ENCODE results near the gene PCYOX1L.

The PCYOX1L gene

GRCh38 chr5:149365418-149365817, 7.6 kb downstream of the PCYOX1L start:
- Histone ChIP-seq H2AFZ (ENCODE audit: low read depth, low read length) (no peak overlapping the region), H3K9me3 (ENCODE audit: low read length) (no peaks in the 10 kb centered on the region), H3K4me3 (ENCODE audit: low read length) (no peak overlapping the region), H3K27me3 (ENCODE audit: insufficient read depth, low read length) (no peaks in the 10 kb centered on the region), H3K36me3 (ENCODE audit: insufficient read depth, low read length) (no peaks in the 10 kb centered on the region), H3K4me1 (ENCODE audit: insufficient read depth, low read length) (peaks cover 14% of the 10 kb centered on the region)

- Histone ChIP-seq H3K4me1 (ENCODE audit: insufficient read depth, low read length) (peaks cover 14% of the 10 kb centered on the region), H3K4me3 (ENCODE audit: low read length) (no peak overlapping the region), H3K9me3 (ENCODE audit: low read length) (no peaks in the 10 kb centered on the region), H2AFZ (ENCODE audit: low read depth, low read length) (no peak overlapping the region), H3K27me3 (ENCODE audit: insufficient read depth, low read length) (no peaks in the 10 kb centered on the region), H3K36me3 (ENCODE audit: insufficient read depth, low read length) (no peaks in the 10 kb centered on the region)
Observed at GRCh38 chr5:149366169-149366729, 8.4 kb downstream of the PCYOX1L start.

- Histone ChIP-seq H3K4me1 (ENCODE audit: insufficient read depth, low read length) (peaks cover 14% of the 10 kb centered on the region), H3K27me3 (ENCODE audit: insufficient read depth, low read length) (no peaks in the 10 kb centered on the region), H3K9me3 (ENCODE audit: low read length) (no peaks in the 10 kb centered on the region), H2AFZ (ENCODE audit: low read depth, low read length) (no peak overlapping the region), H3K36me3 (ENCODE audit: insufficient read depth, low read length) (no peaks in the 10 kb centered on the region), H3K4me3 (ENCODE audit: low read length) (no peak overlapping the region)
Observed at GRCh38 chr5:149367249-149367971, 9.6 kb downstream of the PCYOX1L start.

- Histone ChIP-seq H3K9me3 (ENCODE audit: low read length) (no peaks in the 10 kb centered on the region), H3K27me3 (ENCODE audit: insufficient read depth, low read length) (no peaks in the 10 kb centered on the region), H3K4me1 (ENCODE audit: insufficient read depth, low read length) (peaks cover 13% of the 10 kb centered on the region), H2AFZ (ENCODE audit: low read depth, low read length) (no peak overlapping the region), H3K36me3 (ENCODE audit: insufficient read depth, low read length) (no peaks in the 10 kb centered on the region), H3K4me3 (ENCODE audit: low read length) (no peak overlapping the region)
Observed at GRCh38 chr5:149367972-149368645, 10.3 kb downstream of the PCYOX1L start.

DNA sequence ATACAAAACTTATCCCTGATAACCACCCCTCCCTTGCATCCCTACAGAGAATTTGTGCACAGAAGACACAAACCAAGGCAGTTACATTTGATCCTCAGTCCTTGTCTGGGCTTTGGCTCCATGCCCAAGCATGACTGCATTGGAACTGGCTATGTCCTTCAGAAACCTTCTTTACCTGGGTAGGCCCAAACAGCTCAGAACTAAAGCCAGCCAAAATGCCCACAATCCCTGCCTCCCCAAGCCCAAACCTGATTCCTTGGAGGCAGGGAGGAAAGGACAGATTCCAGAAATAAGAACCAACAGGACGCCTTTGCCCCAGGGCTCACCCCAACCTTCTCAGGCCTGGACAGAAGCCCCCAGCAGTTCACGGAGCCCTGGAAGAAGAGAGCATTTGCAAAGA, 13.0 kb downstream of the PCYOX1L start:
- H3K9me3 ChIP-seq (ENCODE audit: low read length) = no peaks in the 10 kb centered on the region
- no peaks in the 10 kb centered on the region for H3K36me3 ChIP-seq (ENCODE audit: insufficient read depth, low read length)
- no peak overlapping the region for H2AFZ ChIP-seq (ENCODE audit: low read depth, low read length)
- no peaks in the 10 kb centered on the region for H3K4me1 ChIP-seq (ENCODE audit: insufficient read depth, low read length)
- H3K27me3 ChIP-seq (ENCODE audit: insufficient read depth, low read length) = no peaks in the 10 kb centered on the region
- no peak overlapping the region for H3K4me3 ChIP-seq (ENCODE audit: low read length)

DNA sequence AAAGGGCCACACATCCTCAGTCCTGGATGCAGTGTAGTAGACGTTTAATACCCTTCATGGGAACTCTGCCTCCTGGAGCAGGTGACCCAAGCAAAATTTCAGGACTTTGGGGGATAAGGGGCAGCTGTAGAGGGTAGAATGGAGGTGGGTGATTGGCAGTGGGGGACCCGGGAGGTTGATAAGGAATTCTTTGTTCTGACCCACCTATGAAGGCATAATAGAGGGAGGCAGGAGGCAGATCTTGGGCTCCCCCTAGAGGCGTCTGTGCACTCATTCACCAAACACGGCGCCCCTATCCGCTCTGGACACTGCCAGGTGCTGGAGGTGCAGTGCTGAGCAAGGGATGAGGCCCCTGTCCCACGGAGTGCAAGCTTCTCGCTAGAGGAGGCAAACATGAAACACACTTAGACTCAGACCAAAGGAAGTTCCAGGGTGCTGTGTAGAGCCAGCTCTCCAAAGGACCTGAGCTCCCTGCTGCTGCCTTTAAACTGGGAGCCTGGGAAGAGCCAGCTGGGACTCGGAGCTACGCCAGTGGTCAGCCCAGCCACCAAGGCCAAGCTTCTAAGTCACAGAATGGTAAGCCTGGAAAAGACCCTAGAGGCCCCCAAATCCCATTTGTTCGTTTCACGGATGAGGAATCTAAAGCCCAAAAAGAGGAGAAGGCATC, 13.6 kb downstream of the PCYOX1L start:
- Histone ChIP-seq H3K4me3 (ENCODE audit: low read length) (no peak overlapping the region), H2AFZ (ENCODE audit: low read depth, low read length) (no peak overlapping the region), H3K36me3 (ENCODE audit: insufficient read depth, low read length) (no peaks in the 10 kb centered on the region), H3K9me3 (ENCODE audit: low read length) (no peaks in the 10 kb centered on the region), H3K4me1 (ENCODE audit: insufficient read depth, low read length) (no peaks in the 10 kb centered on the region), H3K27me3 (ENCODE audit: insufficient read depth, low read length) (no peaks in the 10 kb centered on the region)

- Histone ChIP-seq H2AFZ (ENCODE audit: low read depth, low read length) (no peak overlapping the region), H3K9me3 (ENCODE audit: low read length) (no peaks in the 10 kb centered on the region), H3K36me3 (ENCODE audit: insufficient read depth, low read length) (no peaks in the 10 kb centered on the region), H3K4me3 (ENCODE audit: low read length) (no peak overlapping the region), H3K27me3 (ENCODE audit: insufficient read depth, low read length) (no peaks in the 10 kb centered on the region), H3K4me1 (ENCODE audit: insufficient read depth, low read length) (no peaks in the 10 kb centered on the region)
Observed at GRCh38 chr5:149372076-149372795, 14.4 kb downstream of the PCYOX1L start.

GRCh38 chr5:149372932-149373331, 15.1 kb downstream of the PCYOX1L start:
- Histone ChIP-seq H3K9me3 (ENCODE audit: low read length) (no peaks in the 10 kb centered on the region), H2AFZ (ENCODE audit: low read depth, low read length) (no peak overlapping the region), H3K27me3 (ENCODE audit: insufficient read depth, low read length) (no peaks in the 10 kb centered on the region), H3K4me3 (ENCODE audit: low read length) (no peak overlapping the region), H3K4me1 (ENCODE audit: insufficient read depth, low read length) (no peaks in the 10 kb centered on the region), H3K36me3 (ENCODE audit: insufficient read depth, low read length) (no peaks in the 10 kb centered on the region)

- H3K36me3 ChIP-seq (ENCODE audit: insufficient read depth, low read length) = no peaks in the 10 kb centered on the region
- H2AFZ ChIP-seq (ENCODE audit: low read depth, low read length) = no peak overlapping the region
- H3K4me3 ChIP-seq (ENCODE audit: low read length) = no peak overlapping the region
- no peaks in the 10 kb centered on the region for H3K27me3 ChIP-seq (ENCODE audit: insufficient read depth, low read length)
- no peaks in the 10 kb centered on the region for H3K4me1 ChIP-seq (ENCODE audit: insufficient read depth, low read length)
- no peaks in the 10 kb centered on the region for H3K9me3 ChIP-seq (ENCODE audit: low read length)
Observed at GRCh38 chr5:149374303-149374702, 16.5 kb downstream of the PCYOX1L start.

- Histone ChIP-seq H3K27me3 (ENCODE audit: insufficient read depth, low read length) (no peaks in the 10 kb centered on the region), H3K36me3 (ENCODE audit: insufficient read depth, low read length) (no peaks in the 10 kb centered on the region), H3K4me1 (ENCODE audit: insufficient read depth, low read length) (no peaks in the 10 kb centered on the region), H3K4me3 (ENCODE audit: low read length) (no peak overlapping the region), H2AFZ (ENCODE audit: low read depth, low read length) (no peak overlapping the region), H3K9me3 (ENCODE audit: low read length) (no peaks in the 10 kb centered on the region)
Observed at GRCh38 chr5:149374801-149375200, 17.0 kb downstream of the PCYOX1L start.

- H3K4me1 ChIP-seq (ENCODE audit: insufficient read depth, low read length) = no peaks in the 10 kb centered on the region
- no peak overlapping the region for H3K4me3 ChIP-seq (ENCODE audit: low read length)
- no peaks in the 10 kb centered on the region for H3K36me3 ChIP-seq (ENCODE audit: insufficient read depth, low read length)
- H3K9me3 ChIP-seq (ENCODE audit: low read length) = no peaks in the 10 kb centered on the region
- no peaks in the 10 kb centered on the region for H3K27me3 ChIP-seq (ENCODE audit: insufficient read depth, low read length)
- no peak overlapping the region for H2AFZ ChIP-seq (ENCODE audit: low read depth, low read length)
Observed at GRCh38 chr5:149375434-149375833, 17.6 kb downstream of the PCYOX1L start.

GRCh38 chr5:149376104-149376503, 18.3 kb downstream of the PCYOX1L start:
- H3K4me3 ChIP-seq (ENCODE audit: low read length) = no peak overlapping the region
- H3K4me1 ChIP-seq (ENCODE audit: insufficient read depth, low read length) = no peaks in the 10 kb centered on the region
- H3K9me3 ChIP-seq (ENCODE audit: low read length) = no peaks in the 10 kb centered on the region
- no peak overlapping the region for H2AFZ ChIP-seq (ENCODE audit: low read depth, low read length)
- no peaks in the 10 kb centered on the region for H3K27me3 ChIP-seq (ENCODE audit: insufficient read depth, low read length)
- no peaks in the 10 kb centered on the region for H3K36me3 ChIP-seq (ENCODE audit: insufficient read depth, low read length)

Measured in neuron (in vitro differentiated cells).